LNCAP (cell line): ENCODE results near the gene PELI2.

ENCODE experiments used
- CTCF ChIP-seq: fragments of 450-650 bp; IDR thresholded peaks from 2 replicates; pipeline ENCODE4 v1.5.1; 2017; ENCODE audit warnings: mild to moderate bottlenecking

PELI2 gene

GRCh38 chr14:56088941-56089340 is 29.3 kb upstream of the PELI2 start:
- TF ChIP-seq CTCF = no peak

GRCh38 chr14:56092763-56093162 is 25.4 kb upstream of the PELI2 start:
- TF ChIP-seq CTCF = no peak

GRCh38 chr14:56094076-56094475 is 24.1 kb upstream of the PELI2 start:
- no peak for TF ChIP-seq CTCF

- TF ChIP-seq CTCF = no peak
These were observed 20.2 kb upstream of the PELI2 start for GRCh38 chr14:56098021-56098420.

GRCh38 chr14:56099081-56099797 is 19.0 kb upstream of the PELI2 start:
- no peak for TF ChIP-seq CTCF

- TF ChIP-seq CTCF = no peak
These were observed 17.7 kb upstream of the PELI2 start for GRCh38 chr14:56100556-56100955.

- no peak for TF ChIP-seq CTCF
These were observed 15.3 kb upstream of the PELI2 start for GRCh38 chr14:56102941-56103340.

GRCh38 chr14:56107615-56108014 is 10.6 kb upstream of the PELI2 start:
- no peak for TF ChIP-seq CTCF
